ENCODE data around the gene TMEM43. TPM values are rescaled to one million over a fixed set of nuclear protein-coding genes. Genes with fewer than 3 reads are reported as not detected.

The TMEM43 gene
- total and polyA plus RNA-seq, 2 of the 13 experiments (the other 11 are each of a cell fraction or from before 2014, with no cell fraction given), result 48.9 to 50.5 TPM

GRCh38 chr3:14141602-14142341 is 16.9 kb downstream of the TMEM43 start:
- no peaks in the 10 kb centered on the region for H3K9me3 ChIP-seq (ENCODE audit: low read length)
- H3K27ac ChIP-seq (ENCODE audit: extremely low read length, insufficient read depth, low read length), result no peak overlapping the region
- in situ Hi-C loops (cut with HindIII; ENCODE audit: extremely low pct_ligation_motif_present, low pct_unique_long_range_greater_than_20kb) (no loop called here), intact Hi-C loops (cut with micrococcal nuclease; ENCODE audit: unreplicated experiment) (no loop called here)
- TF ChIP-seq, protein P1, sequence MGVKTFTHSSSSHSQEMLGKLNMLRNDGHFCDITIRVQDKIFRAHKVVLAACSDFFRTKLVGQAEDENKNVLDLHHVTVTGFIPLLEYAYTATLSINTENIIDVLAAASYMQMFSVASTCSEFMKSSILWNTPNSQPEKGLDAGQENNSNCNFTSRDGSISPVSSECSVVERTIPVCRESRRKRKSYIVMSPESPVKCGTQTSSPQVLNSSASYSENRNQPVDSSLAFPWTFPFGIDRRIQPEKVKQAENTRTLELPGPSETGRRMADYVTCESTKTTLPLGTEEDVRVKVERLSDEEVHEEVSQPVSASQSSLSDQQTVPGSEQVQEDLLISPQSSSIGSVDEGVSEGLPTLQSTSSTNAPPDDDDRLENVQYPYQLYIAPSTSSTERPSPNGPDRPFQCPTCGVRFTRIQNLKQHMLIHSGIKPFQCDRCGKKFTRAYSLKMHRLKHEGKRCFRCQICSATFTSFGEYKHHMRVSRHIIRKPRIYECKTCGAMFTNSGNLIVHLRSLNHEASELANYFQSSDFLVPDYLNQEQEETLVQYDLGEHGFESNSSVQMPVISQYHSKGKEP (CRISPR knock-in tag; IDR thresholded peaks at IDR 0.05), result no peak
- TF ChIP-seq AGO2 (optimal IDR thresholded peaks at IDR 0.05; ENCODE audit: low read depth, low read length) (peak; percentile 63), CENPX (CRISPR knock-in tag; IDR thresholded peaks at IDR 0.05) (no peak)
- peaks cover 14 to 42% of the 10 kb centered on the region in 2 experiments; a peak in 4 of 5 replicates for H3K36me3 ChIP-seq (replicated peaks in 1 of 2; ENCODE audit: control insufficient read depth in 1 of 2, insufficient read depth in 2 of 2, low read length in 2 of 2)
- FAIRE-seq (no peak), DNase-seq (ENCODE audit: low spot score) (no peak), ATAC-seq (no peak)
- no peaks in the 10 kb centered on the region for H3K79me2 ChIP-seq (ENCODE audit: insufficient read depth, low read length)
- POLR2A ChIA-PET, result interaction anchor here (0.8 to 2.5 kb wide), 2 partner anchors 17 to 37 kb away, joined by 3 to 16 read pairs; partner anchors contain the start of genes CHCHD4, LSM3, TMEM43 and XPC
- H3K4me2 ChIP-seq (ENCODE audit: low read depth, low read length), result no peak overlapping the region
- peaks cover 20% of the 10 kb centered on the region for H3K4me1 ChIP-seq (ENCODE audit: insufficient read depth, low read length)
- 96% methylated on average over 19 of the region's 19 CpGs for WGBS (ENCODE audit: low lambda C conversion rate)
- CTCF ChIA-PET (ENCODE audit: low intra/inter-chr PET ratio, low total read pairs), result no interaction called here
- no peak overlapping the region for H2AFZ ChIP-seq (ENCODE audit: low read length)
- H4K20me1 ChIP-seq (ENCODE audit: insufficient read depth, low read length), result no peaks in the 10 kb centered on the region; the same call in 1 of the 2 replicates
- H3K9ac ChIP-seq (ENCODE audit: insufficient read depth, low read depth, low read length), result no peak overlapping the region
- H3K27me3 ChIP-seq (ENCODE audit: control insufficient read depth in 1 of 2, insufficient read depth in 2 of 2, low read length in 2 of 2), result no peaks in the 10 kb centered on the region
- BruUV-seq (replicated peaks), result no TSS peak
- H3K4me3 ChIP-seq (replicated peaks in 1 of 3; ENCODE audit: insufficient read depth in 1 of 3, low read depth in 2 of 3, low read length in 3 of 3), result no peak overlapping the region

GRCh38 chr3:14142567-14143270 is 17.9 kb downstream of the TMEM43 start:
- FAIRE-seq, result no peak
- POLR2A ChIA-PET, result interaction anchor here (1.0 to 4.4 kb wide), 2 partner anchors 17 to 36 kb away, joined by 3 to 21 read pairs; partner anchors contain the start of genes LSM3 and XPC
- DNase-seq (ENCODE audit: low spot score), result no peak
- Histone ChIP-seq H3K4me2 (ENCODE audit: low read depth, low read length) (no peak overlapping the region), H3K9ac (ENCODE audit: insufficient read depth, low read depth, low read length) (no peak overlapping the region), H3K36me3 (replicated peaks in 1 of 2; ENCODE audit: control insufficient read depth in 1 of 2, insufficient read depth in 2 of 2, low read length in 2 of 2) (peaks cover 13 to 48% of the 10 kb centered on the region in 2 experiments; a peak in 4 of 5 replicates), H3K9me3 (ENCODE audit: low read length) (no peaks in the 10 kb centered on the region), H3K4me1 (ENCODE audit: insufficient read depth, low read length) (peaks cover 20% of the 10 kb centered on the region), H3K79me2 (ENCODE audit: insufficient read depth, low read length) (no peaks in the 10 kb centered on the region), H3K27ac (ENCODE audit: extremely low read length, insufficient read depth, low read length) (peak overlapping the region; percentile 96), H3K4me3 (replicated peaks in 1 of 3; ENCODE audit: insufficient read depth in 1 of 3, low read depth in 2 of 3, low read length in 3 of 3) (no peak overlapping the region), H4K20me1 (ENCODE audit: insufficient read depth, low read length) (no peaks in the 10 kb centered on the region; the same call in 1 of the 2 replicates), H2AFZ (ENCODE audit: low read length) (no peak overlapping the region), H3K27me3 (ENCODE audit: control insufficient read depth in 1 of 2, insufficient read depth in 2 of 2, low read length in 2 of 2) (no peaks in the 10 kb centered on the region)
- 93% methylated on average over 8 of the region's 8 CpGs for WGBS (ENCODE audit: low lambda C conversion rate)
- BruUV-seq (replicated peaks), result TSS peak; percentile 43
- TF ChIP-seq POLR2G (IDR thresholded peaks at IDR 0.05; ENCODE audit: low read depth, low read length) (0 out of 2 replicates have a peak, but pooled peaks have one; percentile 29), ZNF879 (CRISPR knock-in tag; IDR thresholded peaks at IDR 0.05) (no peak), TP53 (CRISPR knock-in tag; conservative IDR thresholded peaks at IDR 0.05) (no peak), TOE1 (CRISPR knock-in tag; IDR thresholded peaks at IDR 0.05) (no peak)
- intact Hi-C loops (cut with micrococcal nuclease; ENCODE audit: unreplicated experiment) (no loop called here), in situ Hi-C loops (cut with HindIII; ENCODE audit: extremely low pct_ligation_motif_present, low pct_unique_long_range_greater_than_20kb) (no loop called here)
- CTCF ChIA-PET (ENCODE audit: low intra/inter-chr PET ratio, low total read pairs), result no interaction called here
- ATAC-seq, result no peak
